Peyer's patch (tissue), 4 donors: ENCODE measurements around the gene CORO7. TPM values are rescaled to one million over a fixed set of nuclear protein-coding genes. Genes with fewer than 3 reads are reported as not detected.

ENCODE experiments used
- DNase-seq, 3 donors: peaks; one replicate each; pipeline ENCODE4 v3.0.0-alpha.2; 2017 to 2019
- H3K27ac ChIP-seq, 4 donors: fragments of 200-600 bp; sonication (generic); one replicate each; pipeline ENCODE4 v1.5.1; 2016 to 2019
- H3K27me3 ChIP-seq, 2 donors: fragments of 200-600 bp; sonication (generic); one replicate each; pipeline ENCODE4 v1.5.1; 2019
- H3K36me3 ChIP-seq, 3 donors: fragments of 200-600 bp; sonication (generic); one replicate each; pipeline ENCODE4 v1.5.1; 2016 to 2019
- H3K4me1 ChIP-seq, 4 donors: fragments of 200-600 bp; sonication (generic); one replicate each; pipeline ENCODE4 v1.5.1; 2016 to 2019
- H3K4me3 ChIP-seq, 4 donors: fragments of 200-600 bp; sonication (generic); 1 replicate in 3 of 4; 2 replicates in 1 of 4; pipeline ENCODE4 v1.5.1; 2016 to 2019; ENCODE audit warnings: mild to moderate bottlenecking in 1 of 4
- H3K9me3 ChIP-seq, 4 donors: fragments of 200-600 bp; sonication (generic); one replicate each; pipeline ENCODE4 v1.5.1; 2016 to 2019; ENCODE audit warnings: mild to moderate bottlenecking in 1 of 4
- POLR2A ChIP-seq, 2 donors: fragments of 450-650 bp; IDR thresholded peaks; one replicate each; pipeline ENCODE4 v1.5.1; 2017; ENCODE audit warnings: antibody characterized with exemption in 2 of 2, mild to moderate bottlenecking in 2 of 2, moderate library complexity in 2 of 2
- total RNA-seq, 4 donors: library from RNA; depleted of rRNA; stranded (reverse); fragments of >200 nt; gene quantifications; one replicate each; pipeline ENCODE4 v1.1.0, GENCODE V29; 2016
- TF ChIP-seq, protein P1 (sequence below), 6 experiments: fragments of 450-650 bp in 4 of 6; fragments of 200-600 bp in 2 of 6; sonication (generic) in 1 of 6; IDR thresholded peaks; one replicate each; pipeline ENCODE4 v1.5.1; 2017 to 2019; ENCODE audit warnings: antibody characterized with exemption in 6 of 6, mild to moderate bottlenecking in 3 of 6, moderate library complexity in 1 of 6

The CORO7 gene
- total RNA-seq, 4 donors from 2014 or later = 73.4 to 219 (median 110) TPM

DNA sequence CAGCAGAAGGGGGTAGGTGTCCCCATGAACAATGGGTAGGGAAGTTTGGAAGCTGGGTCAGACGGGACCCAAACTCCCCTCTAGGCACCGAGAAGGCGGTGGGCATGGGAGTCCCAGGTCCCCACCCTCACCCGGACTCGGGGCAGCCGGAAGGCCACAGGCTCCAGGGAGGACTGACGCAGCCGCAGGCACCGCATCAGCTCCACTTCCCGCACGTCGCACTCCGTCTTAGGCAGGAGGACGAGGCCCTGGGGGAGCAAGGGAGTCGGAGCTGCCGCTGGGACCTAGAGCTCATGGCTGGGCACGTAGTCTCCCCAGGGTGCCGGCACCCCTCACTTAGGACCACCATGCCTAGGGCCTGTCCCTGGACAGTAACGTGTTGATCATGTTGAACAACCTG is 58.2 kb downstream of the CORO7 start:
- Histone ChIP-seq H3K27me3 (no peaks in the 10 kb centered on the region), H3K9me3 (no peaks in the 10 kb centered on the region), H3K4me3 (no peak overlapping the region), H3K36me3 (peaks cover 0 to 63% (median 0%) of the 10 kb centered on the region in 3 donors), H3K4me1 (no peaks in the 10 kb centered on the region), H3K27ac (no peak overlapping the region)
- TF ChIP-seq, protein P1, sequence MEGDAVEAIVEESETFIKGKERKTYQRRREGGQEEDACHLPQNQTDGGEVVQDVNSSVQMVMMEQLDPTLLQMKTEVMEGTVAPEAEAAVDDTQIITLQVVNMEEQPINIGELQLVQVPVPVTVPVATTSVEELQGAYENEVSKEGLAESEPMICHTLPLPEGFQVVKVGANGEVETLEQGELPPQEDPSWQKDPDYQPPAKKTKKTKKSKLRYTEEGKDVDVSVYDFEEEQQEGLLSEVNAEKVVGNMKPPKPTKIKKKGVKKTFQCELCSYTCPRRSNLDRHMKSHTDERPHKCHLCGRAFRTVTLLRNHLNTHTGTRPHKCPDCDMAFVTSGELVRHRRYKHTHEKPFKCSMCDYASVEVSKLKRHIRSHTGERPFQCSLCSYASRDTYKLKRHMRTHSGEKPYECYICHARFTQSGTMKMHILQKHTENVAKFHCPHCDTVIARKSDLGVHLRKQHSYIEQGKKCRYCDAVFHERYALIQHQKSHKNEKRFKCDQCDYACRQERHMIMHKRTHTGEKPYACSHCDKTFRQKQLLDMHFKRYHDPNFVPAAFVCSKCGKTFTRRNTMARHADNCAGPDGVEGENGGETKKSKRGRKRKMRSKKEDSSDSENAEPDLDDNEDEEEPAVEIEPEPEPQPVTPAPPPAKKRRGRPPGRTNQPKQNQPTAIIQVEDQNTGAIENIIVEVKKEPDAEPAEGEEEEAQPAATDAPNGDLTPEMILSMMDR (IDR thresholded peaks at IDR 0.05) = no peak
- TF ChIP-seq POLR2A (IDR thresholded peaks at IDR 0.05) = no peak
- no peak for DNase-seq

DNA sequence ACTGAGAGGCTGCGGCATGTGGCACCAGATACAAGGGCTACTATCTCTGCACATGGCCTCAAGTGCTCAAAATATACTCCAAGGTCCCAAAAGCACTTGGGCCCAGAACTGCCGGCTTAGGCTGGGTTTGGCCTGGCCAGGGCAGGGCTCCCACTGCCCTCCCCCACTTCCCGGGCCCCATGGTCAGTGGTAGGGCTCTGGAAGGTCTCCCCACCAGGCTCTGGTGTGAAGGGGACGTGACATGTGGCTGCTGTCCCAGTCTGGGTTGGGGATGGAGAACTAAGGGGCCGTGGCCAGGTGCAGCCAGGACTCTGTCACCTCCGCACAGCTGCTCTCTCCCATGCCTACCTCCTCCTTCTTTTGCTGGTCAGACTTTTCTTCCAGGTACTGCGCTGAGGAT is 59.6 kb downstream of the CORO7 start:
- H3K4me3 ChIP-seq = no peak overlapping the region
- H3K36me3 ChIP-seq = peaks cover 0 to 49% (median 0%) of the 10 kb centered on the region in 3 donors
- no peak for TF ChIP-seq POLR2A (IDR thresholded peaks at IDR 0.05)
- TF ChIP-seq, protein P1 (IDR thresholded peaks at IDR 0.05) = no peak

GRCh38 chr16:4354512-4355409 is 61.6 kb downstream of the CORO7 start:
- TF ChIP-seq, protein P1 (IDR thresholded peaks at IDR 0.05) = no peak
- TF ChIP-seq POLR2A (IDR thresholded peaks at IDR 0.05) = no peak

More for the DNA sequence above, 59.6 kb downstream of the CORO7 start:
- no peak for DNase-seq
- Histone ChIP-seq H3K27ac (no peak overlapping the region), H3K4me1 (peaks cover 0 to under 1% (median 0%) of the 10 kb centered on the region in 4 donors), H3K27me3 (no peaks in the 10 kb centered on the region), H3K9me3 (no peaks in the 10 kb centered on the region)

GRCh38 chr16:4353675-4354074 is 62.7 kb downstream of the CORO7 start:
- peaks cover 0 to 17% (median 6%) of the 10 kb centered on the region in 4 donors for H3K4me1 ChIP-seq
- H3K27ac ChIP-seq = no peak overlapping the region
- DNase-seq = no peak
- no peak for TF ChIP-seq POLR2A (IDR thresholded peaks at IDR 0.05)
- TF ChIP-seq, protein P1 (IDR thresholded peaks at IDR 0.05) = no peak
- H3K9me3 ChIP-seq = no peaks in the 10 kb centered on the region
- H3K36me3 ChIP-seq = peaks cover 0 to 22% (median 0%) of the 10 kb centered on the region in 3 donors
- H3K4me3 ChIP-seq = no peak overlapping the region
- no peaks in the 10 kb centered on the region for H3K27me3 ChIP-seq

More at GRCh38 chr16:4354512-4355409, 61.6 kb downstream of the CORO7 start:
- H3K4me1 ChIP-seq = peaks cover 0 to 15% (median 6%) of the 10 kb centered on the region in 4 donors
- H3K4me3 ChIP-seq = no peak overlapping the region
- DNase-seq = no peak
- H3K36me3 ChIP-seq = peaks cover 0 to 32% (median 0%) of the 10 kb centered on the region in 3 donors
- no peaks in the 10 kb centered on the region for H3K27me3 ChIP-seq
- H3K27ac ChIP-seq = no peak overlapping the region
- no peaks in the 10 kb centered on the region for H3K9me3 ChIP-seq

DNA sequence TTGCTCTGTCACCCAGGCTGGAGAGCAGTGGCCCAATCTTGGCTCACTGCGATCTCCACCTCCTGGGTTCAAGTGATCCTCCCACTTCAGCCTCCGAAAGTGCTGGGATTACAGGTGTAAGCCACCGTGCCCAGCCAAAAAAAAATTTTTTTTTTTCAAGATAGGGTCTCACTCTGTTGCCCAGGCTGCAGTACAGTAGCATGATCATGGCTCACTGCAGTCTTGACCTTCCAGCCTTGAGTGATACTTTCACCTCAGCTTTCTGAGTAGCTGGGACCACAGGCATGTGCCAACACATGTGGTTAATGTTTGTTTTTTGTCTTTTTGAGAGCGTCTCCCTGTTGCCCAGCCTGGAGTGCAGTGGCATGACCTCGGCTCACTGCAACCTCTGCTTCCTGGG is 63.6 kb downstream of the CORO7 start:
- DNase-seq = no peak
- Histone ChIP-seq H3K36me3 (peaks cover 0 to 14% (median 0%) of the 10 kb centered on the region in 3 donors), H3K27ac (no peak overlapping the region), H3K9me3 (no peaks in the 10 kb centered on the region), H3K4me3 (no peak overlapping the region), H3K4me1 (peaks cover 0 to 17% (median 6%) of the 10 kb centered on the region in 4 donors), H3K27me3 (no peaks in the 10 kb centered on the region)
- TF ChIP-seq, protein P1 (IDR thresholded peaks at IDR 0.05) = no peak
- no peak for TF ChIP-seq POLR2A (IDR thresholded peaks at IDR 0.05)
